GM18951 (cell line): ENCODE data around the gene BCR.

Experiments used
- POLR2A ChIP-seq: IDR thresholded peaks from 4 replicates; pipeline ENCODE4 v1.6.1; 2011; ENCODE audit warnings: mild to moderate bottlenecking; ENCODE audit not compliant: insufficient read length, insufficient read depth; ENCODE audit errors: extremely low read depth
- in situ Hi-C: fragments of 300-500 bp; cut with MboI; formaldehyde crosslinking; loops from one replicate; pipeline ENCODE4 v1.12.0; 2022; ENCODE audit warnings: low sequenced_read_pairs, mixed read lengths, inconsistent platforms; ENCODE audit not compliant: unreplicated experiment

Gene BCR

GRCh38 chr22:23144932-23145877 is 35.1 kb upstream of the BCR start, which contains the start of gene RAB36:
Gene RAB36, plus strand, starts transcription at chr22:23145477. Its CDS starts 1,140 bp downstream, at chr22:23146617.
- peak; percentile 19 for TF ChIP-seq POLR2A
- in situ Hi-C loops = no loop called here

GRCh38 chr22:23145878-23146470 is 34.3 kb upstream of the BCR start:
- no peak for TF ChIP-seq POLR2A
- in situ Hi-C loops = no loop called here

GRCh38 chr22:23146478-23147205 is 33.7 kb upstream of the BCR start:
- in situ Hi-C loops = no loop called here
- no peak for TF ChIP-seq POLR2A

- in situ Hi-C loops = no loop called here
- no peak for TF ChIP-seq POLR2A
These were observed 32.5 kb upstream of the BCR start for GRCh38 chr22:23147617-23148387.

- in situ Hi-C loops = no loop called here
- TF ChIP-seq POLR2A = no peak
These were observed 30.5 kb upstream of the BCR start for GRCh38 chr22:23149743-23150238.

- in situ Hi-C loops = no loop called here
- TF ChIP-seq POLR2A = no peak
These were observed 29.5 kb upstream of the BCR start for GRCh38 chr22:23150762-23151161.

- in situ Hi-C loops = no loop called here
- TF ChIP-seq POLR2A = no peak
These were observed 28.5 kb upstream of the BCR start for GRCh38 chr22:23151827-23152226.

- TF ChIP-seq POLR2A = no peak
- in situ Hi-C loops = no loop called here
These were observed 27.8 kb upstream of the BCR start for GRCh38 chr22:23152238-23153114.

- no peak for TF ChIP-seq POLR2A
- in situ Hi-C loops = no loop called here
These were observed 26.3 kb upstream of the BCR start for GRCh38 chr22:23153994-23154393.

GRCh38 chr22:23154461-23154860 is 25.8 kb upstream of the BCR start:
- in situ Hi-C loops = no loop called here
- TF ChIP-seq POLR2A = no peak

- in situ Hi-C loops = no loop called here
- no peak for TF ChIP-seq POLR2A
These were observed 25.2 kb upstream of the BCR start for GRCh38 chr22:23155143-23155542.

- no peak for TF ChIP-seq POLR2A
- in situ Hi-C loops = no loop called here
These were observed 24.5 kb upstream of the BCR start for GRCh38 chr22:23155831-23156230.
